ENCODE measurements around the gene RALB.

The RALB gene

GRCh38 chr2:120252225-120253020 lies at the start of gene RALB:
TSS of gene RALB (plus strand) at chr2:120252852. CDS start at chr2:120278665, 25,813 bp downstream.
- peak; percentile 99 for DNase-seq

GRCh38 chr2:120203251-120204021 lies 49.2 kb upstream of the RALB start:
- no peak for DNase-seq

GRCh38 chr2:120204022-120204405 lies 48.6 kb upstream of the RALB start:
- DNase-seq = no peak

GRCh38 chr2:120204417-120204816 lies 48.2 kb upstream of the RALB start:
- DNase-seq = no peak

GRCh38 chr2:120204945-120205670 lies 47.5 kb upstream of the RALB start:
- DNase-seq = no peak

GRCh38 chr2:120206022-120206581 lies 46.5 kb upstream of the RALB start:
- peak; percentile 37 for DNase-seq

GRCh38 chr2:120208381-120209353 lies 44.0 kb upstream of the RALB start:
- DNase-seq = no peak

GRCh38 chr2:120209427-120210269 lies 43.0 kb upstream of the RALB start:
- DNase-seq = no peak

- DNase-seq = peak; percentile 36
These were observed 42.4 kb upstream of the RALB start for GRCh38 chr2:120210270-120210693.

GRCh38 chr2:120218181-120218580 lies 34.5 kb upstream of the RALB start:
- no peak for DNase-seq

- no peak for DNase-seq
These were observed 33.4 kb upstream of the RALB start for GRCh38 chr2:120219291-120219690.

- no peak for DNase-seq
These were observed 32.9 kb upstream of the RALB start for GRCh38 chr2:120219766-120220165.

- DNase-seq = no peak
These were observed 31.9 kb upstream of the RALB start for GRCh38 chr2:120220756-120221155.

- no peak for DNase-seq
These were observed 31.0 kb upstream of the RALB start for GRCh38 chr2:120221616-120222015.

- DNase-seq = no peak
These were observed 30.2 kb upstream of the RALB start for GRCh38 chr2:120222186-120223033.

GRCh38 chr2:120223034-120223912 lies 29.4 kb upstream of the RALB start, which contains the start of gene TMEM185B:
TSS of gene TMEM185B (minus strand) at chr2:120223400. CDS start at chr2:120222976, 424 bp downstream.
- peak; percentile 92 for DNase-seq

GRCh38 chr2:120224256-120224655 lies 28.4 kb upstream of the RALB start:
- no peak for DNase-seq

- no peak for DNase-seq
These were observed 27.7 kb upstream of the RALB start for GRCh38 chr2:120224735-120225548.
